ENCODE results near the gene S100P. TPM values are rescaled to one million over a fixed set of nuclear protein-coding genes. Genes with fewer than 3 reads are reported as not detected.

The S100P gene
- total RNA-seq, 1 donor, result not detected

GRCh38 chr4:6682862-6683590, 10.7 kb upstream of the S100P start:
- no peak overlapping the region for H3K4me3 ChIP-seq (ENCODE audit: low read depth, low read length)
- DNase-seq (ENCODE audit: low read depth), result no peak
- no peak for TF ChIP-seq CTCF (IDR thresholded peaks at IDR 0.05; ENCODE audit: insufficient read depth, low read length)

- DNase-seq (ENCODE audit: low read depth), result no peak
- H3K4me3 ChIP-seq (ENCODE audit: low read depth, low read length), result no peak overlapping the region
- TF ChIP-seq CTCF (IDR thresholded peaks at IDR 0.05; ENCODE audit: insufficient read depth, low read length), result no peak
Measured at GRCh38 chr4:6684656-6685055, 9.0 kb upstream of the S100P start.

GRCh38 chr4:6686104-6686787, 7.4 kb upstream of the S100P start:
- DNase-seq (ENCODE audit: low read depth), result no peak
- H3K4me3 ChIP-seq (ENCODE audit: low read depth, low read length), result no peak overlapping the region
- TF ChIP-seq CTCF (IDR thresholded peaks at IDR 0.05; ENCODE audit: insufficient read depth, low read length), result no peak

GRCh38 chr4:6687947-6688878, 5.5 kb upstream of the S100P start:
- no peak overlapping the region for H3K4me3 ChIP-seq (ENCODE audit: low read depth, low read length)
- TF ChIP-seq CTCF (IDR thresholded peaks at IDR 0.05; ENCODE audit: insufficient read depth, low read length), result no peak
- no peak for DNase-seq (ENCODE audit: low read depth)

GRCh38 chr4:6688879-6689505, 4.7 kb upstream of the S100P start:
- TF ChIP-seq CTCF (IDR thresholded peaks at IDR 0.05; ENCODE audit: insufficient read depth, low read length), result no peak
- peak; percentile 81 for DNase-seq (ENCODE audit: low read depth)
- H3K4me3 ChIP-seq (ENCODE audit: low read depth, low read length), result no peak overlapping the region

GRCh38 chr4:6689506-6689960, 4.1 kb upstream of the S100P start:
- no peak overlapping the region for H3K4me3 ChIP-seq (ENCODE audit: low read depth, low read length)
- DNase-seq (ENCODE audit: low read depth), result no peak
- no peak for TF ChIP-seq CTCF (IDR thresholded peaks at IDR 0.05; ENCODE audit: insufficient read depth, low read length)

All from fibroblast of the aortic adventitia (primary cell).